HTERT RPE-1 (cell line): ENCODE data around the gene TCEA3.
"Not testable (repeated sequence)": the region's sequence is repeated elsewhere in the genome, so short reads cannot be mapped to it uniquely, and the experiment has no call there.

ENCODE experiments used
- in situ Hi-C: fragments of 300-500 bp; cut with MboI; formaldehyde crosslinking; loops from 4 replicates; pipeline ENCODE4 v1.14.3; 2020; ENCODE audit warnings: low sequenced_read_pairs

Gene TCEA3

GRCh38 chr1:23395154-23395724 lies 29.3 kb downstream of the TCEA3 start:
- in situ Hi-C loops: no loop called here

DNA sequence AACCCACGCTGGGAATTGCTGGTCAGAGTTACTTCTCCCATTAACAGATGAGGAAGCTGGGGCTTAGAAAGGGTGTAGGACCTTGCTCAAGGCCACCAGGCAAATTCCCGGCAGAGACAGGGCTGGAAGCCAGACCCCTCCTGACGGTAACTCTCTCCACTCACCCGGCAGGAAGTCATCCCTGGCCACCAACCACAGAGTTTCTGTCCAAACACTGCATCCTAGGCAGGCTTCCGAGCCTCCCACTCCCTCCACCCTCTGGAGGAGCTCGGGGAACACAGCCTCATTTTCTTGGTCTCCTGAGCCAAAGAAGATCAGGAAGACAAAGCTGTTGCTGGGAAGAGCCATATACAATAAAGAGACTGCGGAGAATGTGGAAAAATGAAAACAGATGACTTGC lies 29.9 kb downstream of the TCEA3 start:
- in situ Hi-C loops: no loop called here

DNA sequence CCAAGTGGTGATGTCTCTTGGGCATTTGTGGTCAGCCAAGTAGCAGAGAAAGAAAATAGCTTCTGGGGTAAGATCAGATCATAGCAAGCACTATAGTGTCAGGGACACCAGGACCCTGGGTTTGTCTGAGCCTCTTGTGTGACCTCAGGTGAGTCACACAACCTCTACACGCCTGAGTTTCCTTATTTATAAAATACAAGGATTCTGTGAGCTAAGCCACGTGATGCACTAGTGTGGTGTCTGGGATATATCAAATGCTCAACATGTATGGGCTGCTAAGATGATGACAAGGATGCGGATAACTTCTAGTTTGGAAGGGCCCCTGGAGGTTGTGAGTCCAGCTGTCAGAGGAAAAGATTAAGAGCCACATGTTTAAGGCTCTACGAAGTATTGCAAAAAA lies 30.4 kb downstream of the TCEA3 start:
- in situ Hi-C loops: no loop called here

DNA sequence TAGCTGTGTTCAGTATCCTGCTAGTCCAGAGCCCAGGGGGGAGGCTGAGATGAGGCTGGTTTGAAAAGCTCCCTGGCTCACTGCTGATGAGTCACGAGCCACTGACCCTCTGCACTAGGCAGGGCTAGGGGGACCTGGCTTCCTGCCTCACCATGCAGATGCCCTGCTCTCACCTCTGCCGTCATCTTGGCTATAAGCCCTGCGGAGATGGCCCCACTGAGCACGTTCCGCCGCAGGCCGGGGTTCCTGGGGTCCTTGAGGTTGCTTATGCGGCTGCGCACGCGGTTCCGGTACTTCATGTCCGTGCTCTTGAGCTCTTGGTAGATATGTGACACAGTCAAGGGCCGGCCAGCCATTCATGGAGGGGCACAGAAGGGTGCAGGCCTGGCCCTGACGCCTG lies 30.8 kb downstream of the TCEA3 start:
- in situ Hi-C loops: no loop called here

DNA sequence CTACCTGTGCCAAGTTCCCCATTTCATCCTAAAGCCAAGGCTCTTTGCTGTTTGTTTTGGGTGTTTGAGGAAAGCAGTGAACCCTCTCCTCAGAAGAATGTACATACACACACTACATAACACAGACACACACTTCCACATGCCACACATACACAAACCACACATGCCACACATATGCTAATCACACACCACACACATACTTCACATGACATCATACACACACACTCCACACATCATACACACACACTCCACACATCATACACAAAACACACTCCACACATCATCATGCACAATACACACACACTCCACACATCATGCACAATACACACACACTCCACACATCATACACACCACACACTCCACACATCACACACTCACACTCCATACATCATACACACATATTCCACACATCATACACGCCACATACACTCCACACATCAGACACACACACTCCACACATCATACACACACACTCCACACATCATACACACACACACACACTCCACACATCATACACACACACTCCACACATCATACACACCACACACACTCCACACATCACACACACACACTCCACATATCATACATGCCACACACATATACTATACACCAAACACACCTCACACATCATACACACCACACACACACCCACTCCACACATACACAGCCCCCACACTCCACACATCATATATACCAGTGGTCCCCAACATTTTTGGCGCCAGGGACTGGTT lies 32.3 kb downstream of the TCEA3 start:
- in situ Hi-C loops: no loop called here

- in situ Hi-C loops: no loop called here
Measured at GRCh38 chr1:23389837-23390321, 34.7 kb downstream of the TCEA3 start.

DNA sequence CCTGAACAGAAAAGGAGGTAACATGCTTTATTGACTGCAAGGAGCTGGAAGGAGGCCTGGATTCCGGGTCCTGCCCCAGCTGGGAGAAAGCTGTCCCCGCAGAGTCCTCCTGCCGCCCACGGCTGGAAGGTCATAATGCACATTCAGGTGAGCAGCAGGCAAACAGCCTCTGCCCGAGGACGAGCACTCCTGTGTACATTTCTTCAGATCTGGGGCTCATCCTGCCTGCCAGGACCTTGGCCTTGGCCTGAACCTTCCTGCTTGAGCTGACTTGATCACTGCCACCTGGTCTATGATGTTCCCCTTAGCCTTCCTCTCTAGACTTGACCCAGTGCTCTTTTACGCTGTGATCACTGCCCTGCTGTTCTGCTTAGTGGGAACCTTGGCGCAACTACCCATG lies 37.1 kb downstream of the TCEA3 start:
- in situ Hi-C loops: no loop called here

GRCh38 chr1:23385119-23385621 lies 39.4 kb downstream of the TCEA3 start:
- in situ Hi-C loops: no loop called here

DNA sequence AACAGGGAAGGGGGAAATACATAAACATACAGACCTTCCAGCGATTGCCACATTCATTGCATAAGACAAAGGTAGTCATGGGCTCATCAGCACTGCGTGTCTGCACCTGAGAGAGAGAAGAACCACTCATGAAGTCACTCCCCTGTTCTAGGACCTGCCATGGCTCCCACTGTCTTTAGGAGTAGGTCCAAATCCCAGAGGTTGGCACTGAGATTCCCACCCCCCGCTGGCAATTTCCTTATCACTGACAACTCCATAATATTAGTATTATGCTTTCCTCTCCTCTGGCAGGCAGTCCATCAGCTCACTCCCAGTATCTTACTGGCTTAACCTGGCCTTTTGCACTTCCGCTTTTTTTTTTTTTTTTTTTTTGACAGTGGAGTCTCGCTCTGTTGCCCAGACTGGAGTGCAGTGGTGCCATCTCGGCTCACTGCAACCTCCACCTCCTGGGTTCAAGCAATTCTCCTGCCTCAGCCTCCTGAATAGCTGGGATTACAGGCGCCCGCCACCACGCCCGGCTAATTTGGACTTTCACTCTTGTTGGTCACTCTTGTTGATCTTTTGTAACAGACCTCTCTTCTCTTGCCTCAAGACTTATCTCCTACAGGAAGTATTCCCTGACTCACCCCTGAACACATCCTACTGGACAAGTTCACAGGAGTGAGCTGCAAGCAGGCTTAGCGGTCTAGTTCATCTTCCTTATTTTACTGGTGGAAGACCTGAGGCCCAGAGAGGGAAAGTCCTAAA lies 40.1 kb downstream of the TCEA3 start:
- in situ Hi-C loops: no loop called here

GRCh38 chr1:23383577-23384311 lies 40.8 kb downstream of the TCEA3 start:
- in situ Hi-C loops: no loop called here

- in situ Hi-C loops: no loop called here
Measured at GRCh38 chr1:23381233-23381885, 43.2 kb downstream of the TCEA3 start.

- in situ Hi-C loops: no loop called here
Measured at GRCh38 chr1:23380719-23381118, 43.8 kb downstream of the TCEA3 start.

- in situ Hi-C loops: not testable (repeated sequence)
Measured at GRCh38 chr1:23380236-23380635, 44.3 kb downstream of the TCEA3 start.

GRCh38 chr1:23376890-23377811 lies 47.4 kb downstream of the TCEA3 start:
- in situ Hi-C loops: no loop called here

DNA sequence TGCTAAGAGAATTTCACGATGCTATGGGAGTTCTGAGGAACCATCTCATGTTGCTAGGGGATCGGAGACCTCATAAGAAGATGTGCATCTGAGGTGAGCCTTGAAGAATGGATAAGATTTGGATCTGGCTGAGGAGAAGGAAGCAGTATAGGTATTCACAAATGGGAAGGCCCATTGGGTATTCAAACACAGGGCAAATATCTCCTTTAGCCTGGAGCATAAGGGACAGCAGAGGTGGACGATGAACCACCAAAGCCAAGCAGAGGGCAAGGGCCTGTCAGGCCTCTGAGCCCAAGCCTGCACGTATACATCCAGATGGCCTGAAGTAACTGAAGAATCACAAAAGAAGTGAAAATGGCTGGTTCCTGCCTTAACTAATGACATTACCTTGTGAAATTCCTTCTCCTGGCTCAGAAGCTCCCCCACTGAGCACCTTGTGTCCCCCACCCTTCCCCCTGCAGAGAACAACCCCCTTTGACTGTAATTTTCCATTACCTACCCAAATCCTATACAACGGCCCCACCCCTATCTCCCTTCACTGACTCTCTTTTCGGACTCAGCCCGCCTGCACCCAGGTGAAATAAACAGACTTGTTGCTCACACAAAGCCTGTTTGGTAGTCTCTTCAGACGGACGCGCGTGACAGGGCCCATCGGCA lies 50.3 kb downstream of the TCEA3 start:
- in situ Hi-C loops: not testable (repeated sequence)

DNA sequence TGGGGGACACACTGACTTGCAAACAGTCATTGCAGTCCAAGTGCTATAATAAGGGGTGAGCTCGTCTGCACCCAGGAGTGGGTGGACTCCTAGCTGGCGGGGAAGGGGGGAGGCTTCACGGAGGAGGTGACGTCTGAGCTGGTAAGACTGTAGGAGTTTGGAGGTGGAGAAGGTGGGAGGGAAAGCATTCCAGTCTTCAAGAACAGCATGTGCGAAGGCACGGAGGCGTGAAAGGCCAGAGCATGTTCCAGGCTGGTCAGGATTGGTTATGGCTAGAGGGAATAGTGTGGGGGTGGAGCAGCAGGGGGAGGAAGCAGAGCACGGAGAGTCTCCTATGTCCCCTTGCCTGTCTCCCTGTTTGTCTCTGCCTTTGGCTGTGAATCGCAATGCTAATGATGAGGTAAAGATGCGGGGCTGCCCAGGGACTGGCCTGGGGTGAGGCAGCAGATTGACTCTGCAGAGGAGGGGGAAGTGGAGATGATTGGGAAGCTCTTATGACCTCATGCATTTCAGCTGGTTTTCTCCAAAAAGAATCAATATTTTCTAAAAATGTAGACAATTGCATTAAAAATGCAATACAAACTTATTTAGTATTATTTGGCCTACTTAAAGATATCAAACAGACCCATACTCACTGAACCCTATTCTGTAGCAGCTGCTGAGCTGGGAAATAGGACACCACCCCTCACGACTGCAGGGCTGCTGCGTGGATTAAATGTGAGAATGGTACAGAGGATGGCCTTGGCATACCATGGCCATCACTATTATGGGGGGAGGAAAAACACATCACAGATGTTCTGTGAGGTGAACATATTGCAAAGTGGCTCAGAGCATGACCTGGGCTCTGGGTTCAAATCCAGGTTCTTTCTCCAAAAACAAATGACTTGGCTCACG lies 52.3 kb downstream of the TCEA3 start:
- in situ Hi-C loops: no loop called here

- in situ Hi-C loops: no loop called here
Measured at GRCh38 chr1:23370709-23371584, 53.6 kb downstream of the TCEA3 start.
